GM12892 (cell line): ENCODE data around the gene SBF1.
"Not testable (repeated sequence)": the region's sequence is repeated elsewhere in the genome, so short reads cannot be mapped to it uniquely, and the experiment has no call there.

Experiments
- DNase-seq: peaks from one replicate; pipeline ENCODE4 v3.0.0; 2011; ENCODE audit not compliant: insufficient read length
- FAIRE-seq: peaks from 2 replicates; lab custom pipeline; 2011; peaks lifted over from hg19 to GRCh38; lab: Jason Lieb, UNC
- POLR2A ChIP-seq: IDR thresholded peaks from 2 replicates; pipeline ENCODE4 v1.6.1; 2011; ENCODE audit warnings: low read depth, low read length, control low read depth
- POLR2AphosphoS5 ChIP-seq: IDR thresholded peaks from 2 replicates; pipeline ENCODE4 v1.6.1; 2011; ENCODE audit warnings: low read depth, low read length, control low read depth
- TAF1 ChIP-seq: IDR thresholded peaks from 2 replicates; pipeline ENCODE4 v1.6.1; 2011; ENCODE audit warnings: low read depth, mild to moderate bottlenecking, control low read depth, low read length, borderline replicate concordance

SBF1 gene

GRCh38 chr22:50420581-50420980 lies 54.3 kb downstream of the SBF1 start:
- no peak for TF ChIP-seq POLR2AphosphoS5
- TF ChIP-seq POLR2A = no peak
- no peak for TF ChIP-seq TAF1
- no peak for FAIRE-seq
- DNase-seq = no peak

- DNase-seq (no peak), FAIRE-seq (no peak)
- TF ChIP-seq POLR2A (no peak), TAF1 (no peak), POLR2AphosphoS5 (no peak)
Measured at GRCh38 chr22:50420015-50420414, 54.8 kb downstream of the SBF1 start.

- DNase-seq (no peak), FAIRE-seq (no peak)
- TF ChIP-seq POLR2AphosphoS5 (no peak), POLR2A (no peak), TAF1 (no peak)
Measured at GRCh38 chr22:50419116-50419515, 55.7 kb downstream of the SBF1 start.

- no peak for FAIRE-seq
- no peak for DNase-seq
- TF ChIP-seq POLR2A = no peak
- TF ChIP-seq TAF1 = no peak
- no peak for TF ChIP-seq POLR2AphosphoS5
Measured at GRCh38 chr22:50418624-50419023, 56.2 kb downstream of the SBF1 start.

- no peak for FAIRE-seq
Measured at GRCh38 chr22:50417411-50418210, 57.2 kb downstream of the SBF1 start.

GRCh38 chr22:50416996-50417395 lies 57.8 kb downstream of the SBF1 start:
- DNase-seq (no peak), FAIRE-seq (no peak)
- TF ChIP-seq POLR2A = no peak
- no peak for TF ChIP-seq POLR2AphosphoS5
- no peak for TF ChIP-seq TAF1

More at GRCh38 chr22:50417411-50418210, 57.2 kb downstream of the SBF1 start:
- TF ChIP-seq POLR2A (no peak), POLR2AphosphoS5 (no peak), TAF1 (no peak)
- DNase-seq = no peak

GRCh38 chr22:50415426-50415825 lies 59.4 kb downstream of the SBF1 start:
- DNase-seq (no peak), FAIRE-seq (no peak)
- TF ChIP-seq TAF1 (no peak), POLR2A (no peak), POLR2AphosphoS5 (no peak)

GRCh38 chr22:50414476-50415248 lies 60.2 kb downstream of the SBF1 start:
- TF ChIP-seq TAF1 = no peak
- no peak for TF ChIP-seq POLR2A
- TF ChIP-seq POLR2AphosphoS5 = no peak
- FAIRE-seq = no peak
- DNase-seq = no peak

GRCh38 chr22:50408954-50409353 lies 65.9 kb downstream of the SBF1 start:
- not testable (repeated sequence) for FAIRE-seq, DNase-seq

- no peak for DNase-seq
- TF ChIP-seq POLR2AphosphoS5 = no peak
- no peak for TF ChIP-seq POLR2A
- no peak for TF ChIP-seq TAF1
- FAIRE-seq = no peak
Measured at GRCh38 chr22:50408311-50408710, 66.5 kb downstream of the SBF1 start.

- DNase-seq (no peak), FAIRE-seq (no peak)
- TF ChIP-seq POLR2A (no peak), TAF1 (no peak), POLR2AphosphoS5 (no peak)
Measured at GRCh38 chr22:50406416-50407170, 68.2 kb downstream of the SBF1 start.
